GM19240 (cell line): ENCODE results near the gene STK26.
"Not testable (repeated sequence)": the region's sequence is repeated elsewhere in the genome, so short reads cannot be mapped to it uniquely, and the experiment has no call there.

Experiments
- DNase-seq: peaks from one replicate; pipeline ENCODE4 v3.0.0; 2011; ENCODE audit warnings: low spot score; ENCODE audit not compliant: insufficient read length

STK26 gene

GRCh38 chrX:132093239-132093860 is 70.2 kb downstream of the STK26 start:
- DNase-seq = no peak

- no peak for DNase-seq
Measured at GRCh38 chrX:132094164-132094563, 71.1 kb downstream of the STK26 start.

GRCh38 chrX:132098704-132099103 is 75.6 kb downstream of the STK26 start:
- not testable (repeated sequence) for DNase-seq

- DNase-seq = no peak
Measured at GRCh38 chrX:132101206-132101605, 78.1 kb downstream of the STK26 start.

GRCh38 chrX:132101799-132102198 is 78.7 kb downstream of the STK26 start:
- no peak for DNase-seq

GRCh38 chrX:132107291-132107690 is 84.2 kb downstream of the STK26 start:
- DNase-seq = no peak

- no peak for DNase-seq
Measured at GRCh38 chrX:132114607-132115006, 91.5 kb downstream of the STK26 start.

GRCh38 chrX:132115792-132116191 is 92.7 kb downstream of the STK26 start:
- no peak for DNase-seq

- DNase-seq = no peak
Measured at GRCh38 chrX:132118358-132118757, 95.3 kb downstream of the STK26 start.

GRCh38 chrX:132119283-132119682 is 96.2 kb downstream of the STK26 start:
- DNase-seq = no peak

- no peak for DNase-seq
Measured at GRCh38 chrX:132119821-132120515, 96.9 kb downstream of the STK26 start.

- no peak for DNase-seq
Measured at GRCh38 chrX:132120913-132121312, 97.8 kb downstream of the STK26 start.
